Measurements from ENCODE around the gene ARL8A.
"Not testable (repeated sequence)": the region's sequence is repeated elsewhere in the genome, so short reads cannot be mapped to it uniquely, and the experiment has no call there.

GRCh38 chr1:202141468-202141867 lies 3.1 kb downstream of the ARL8A start:
- not testable (repeated sequence) for TF ChIP-seq CTCF (IDR thresholded peaks at IDR 0.05); EZH2 (IDR thresholded peaks at IDR 0.05; ENCODE audit: borderline replicate concordance, insufficient read depth, low read depth, low read length, poor library complexity, severe bottlenecking)

All from B cell (primary cell).